HEK293 (cell line): ENCODE results near the gene CAMK2G.

Experiments used
- CTCF ChIP-seq: fragments of 450-650 bp; formaldehyde crosslinking; IDR thresholded peaks from 2 replicates; pipeline ENCODE4 v1.5.1; 2016; ENCODE audit warnings: missing biosample characterization, missing genetic modification characterization
- FEZF1 ChIP-seq: fragments of 450-650 bp; formaldehyde crosslinking; IDR thresholded peaks from 2 replicates; pipeline ENCODE4 v1.5.1; 2016; ENCODE audit warnings: missing biosample characterization, missing genetic modification characterization
- INSM2 ChIP-seq: fragments of 450-650 bp; formaldehyde crosslinking; IDR thresholded peaks from 2 replicates; pipeline ENCODE4 v1.5.1; 2016; ENCODE audit warnings: missing biosample characterization, missing genetic modification characterization
- MZF1 ChIP-seq: fragments of 450-650 bp; formaldehyde crosslinking; IDR thresholded peaks from 2 replicates; pipeline ENCODE4 v1.5.1; 2017; ENCODE audit warnings: missing biosample characterization, missing genetic modification characterization, borderline replicate concordance
- ZBTB11 ChIP-seq: fragments of 450-650 bp; formaldehyde crosslinking; conservative IDR thresholded peaks from 2 replicates; pipeline ENCODE4 v1.5.1; 2016; ENCODE audit warnings: low read depth, missing biosample characterization, missing genetic modification characterization
- ZNF707 ChIP-seq: fragments of 450-650 bp; formaldehyde crosslinking; IDR thresholded peaks from 2 replicates; pipeline ENCODE4 v1.5.1; 2016; ENCODE audit warnings: missing biosample characterization, missing genetic modification characterization
- ZNF768 ChIP-seq: fragments of 450-650 bp; formaldehyde crosslinking; IDR thresholded peaks from 2 replicates; pipeline ENCODE4 v1.5.1; 2018; ENCODE audit warnings: missing biosample characterization, mild to moderate bottlenecking, missing genetic modification characterization
- ZNF777 ChIP-seq: fragments of 450-650 bp; formaldehyde crosslinking; IDR thresholded peaks from 2 replicates; pipeline ENCODE4 v1.5.1; 2017; ENCODE audit warnings: missing biosample characterization, missing genetic modification characterization, borderline replicate concordance

- TF ChIP-seq ZNF777 = no peak
- TF ChIP-seq ZNF707 = no peak
- TF ChIP-seq ZNF768 (tag by site-specific recombination) = no peak
- no peak for TF ChIP-seq ZBTB11
- no peak for TF ChIP-seq FEZF1 (tag by site-specific recombination)
- no peak for TF ChIP-seq INSM2 (tag by site-specific recombination)
- TF ChIP-seq MZF1 (tag by site-specific recombination) = no peak
- TF ChIP-seq CTCF (tag by site-specific recombination) = no peak
Observed at GRCh38 chr10:73840056-73840402, 34.3 kb downstream of the CAMK2G start.
